Measurements from ENCODE around the gene BOK.

BOK gene

GRCh38 chr2:241617431-241618154 is 59.0 kb downstream of the BOK start:
- Histone ChIP-seq H4K20me1 (ENCODE audit: insufficient read depth, low read length) (no peaks in the 10 kb centered on the region), H3K79me2 (ENCODE audit: low read length) (peaks cover 48% of the 10 kb centered on the region), H3K9me3 (ENCODE audit: insufficient read depth, low read length) (no peaks in the 10 kb centered on the region), H3K9ac (ENCODE audit: low read length) (peak overlapping the region; percentile 21; the same call in 1 of the 2 replicates), H3K4me3 (ENCODE audit: low read length) (peak overlapping the region; percentile 63), H3K36me3 (replicated peaks; ENCODE audit: low read depth, low read length) (peaks cover 3% of the 10 kb centered on the region), H3K4me1 (ENCODE audit: low read length) (peaks cover 15% of the 10 kb centered on the region), H2AFZ (ENCODE audit: low read depth, low read length) (0 out of 2 replicates have a peak overlapping the region, but pooled peaks have one; percentile 29), H3K27me3 (ENCODE audit: low read depth, low read length) (no peaks in the 10 kb centered on the region), H3K27ac (ENCODE audit: low read length) (no peak overlapping the region), H3K4me2 (ENCODE audit: low read length) (peak overlapping the region; percentile 62)
- TF ChIP-seq EZH2phosphoT487 (IDR thresholded peaks at IDR 0.05; ENCODE audit: low read depth) (no peak), CTCF (IDR thresholded peaks at IDR 0.05; ENCODE audit: low read depth, low read length) (no peak)

GRCh38 chr2:241618296-241618805 is 59.8 kb downstream of the BOK start:
- Histone ChIP-seq H3K79me2 (ENCODE audit: low read length) (peaks cover 50% of the 10 kb centered on the region), H4K20me1 (ENCODE audit: insufficient read depth, low read length) (no peaks in the 10 kb centered on the region), H3K4me3 (ENCODE audit: low read length) (peak overlapping the region; percentile 63; the same call in 1 of the 2 replicates), H3K9me3 (ENCODE audit: insufficient read depth, low read length) (no peaks in the 10 kb centered on the region), H3K4me2 (ENCODE audit: low read length) (peak overlapping the region; percentile 62), H3K4me1 (ENCODE audit: low read length) (peaks cover 15% of the 10 kb centered on the region), H3K27ac (ENCODE audit: low read length) (no peak overlapping the region), H3K36me3 (replicated peaks; ENCODE audit: low read depth, low read length) (peaks cover 3% of the 10 kb centered on the region), H3K27me3 (ENCODE audit: low read depth, low read length) (no peaks in the 10 kb centered on the region), H3K9ac (ENCODE audit: low read length) (no peak overlapping the region), H2AFZ (ENCODE audit: low read depth, low read length) (no peak overlapping the region)
- no peak for TF ChIP-seq EZH2phosphoT487 (IDR thresholded peaks at IDR 0.05; ENCODE audit: low read depth)
- TF ChIP-seq CTCF (IDR thresholded peaks at IDR 0.05; ENCODE audit: low read depth, low read length): no peak

- no peaks in the 10 kb centered on the region for H3K9me3 ChIP-seq (ENCODE audit: insufficient read depth, low read length)
- H3K36me3 ChIP-seq (replicated peaks; ENCODE audit: low read depth, low read length): peaks cover 3% of the 10 kb centered on the region
- no peaks in the 10 kb centered on the region for H3K27me3 ChIP-seq (ENCODE audit: low read depth, low read length)
- H3K4me1 ChIP-seq (ENCODE audit: low read length): peaks cover 15% of the 10 kb centered on the region
- no peak overlapping the region for H3K4me2 ChIP-seq (ENCODE audit: low read length)
- H3K27ac ChIP-seq (ENCODE audit: low read length): no peak overlapping the region
- H4K20me1 ChIP-seq (ENCODE audit: insufficient read depth, low read length): no peaks in the 10 kb centered on the region
- TF ChIP-seq CTCF (IDR thresholded peaks at IDR 0.05; ENCODE audit: low read depth, low read length): no peak
- TF ChIP-seq EZH2phosphoT487 (IDR thresholded peaks at IDR 0.05; ENCODE audit: low read depth): no peak
- no peak overlapping the region for H3K4me3 ChIP-seq (ENCODE audit: low read length)
- peaks cover 51% of the 10 kb centered on the region for H3K79me2 ChIP-seq (ENCODE audit: low read length)
- H3K9ac ChIP-seq (ENCODE audit: low read length): no peak overlapping the region
- H2AFZ ChIP-seq (ENCODE audit: low read depth, low read length): no peak overlapping the region
These were observed 60.3 kb downstream of the BOK start for GRCh38 chr2:241618829-241619228.

- Histone ChIP-seq H3K9ac (ENCODE audit: low read length) (no peak overlapping the region), H3K79me2 (ENCODE audit: low read length) (peaks cover 56% of the 10 kb centered on the region), H4K20me1 (ENCODE audit: insufficient read depth, low read length) (no peaks in the 10 kb centered on the region), H3K4me1 (ENCODE audit: low read length) (peaks cover 15% of the 10 kb centered on the region), H3K4me2 (ENCODE audit: low read length) (no peak overlapping the region), H3K27ac (ENCODE audit: low read length) (no peak overlapping the region), H3K4me3 (ENCODE audit: low read length) (no peak overlapping the region), H2AFZ (ENCODE audit: low read depth, low read length) (no peak overlapping the region), H3K36me3 (replicated peaks; ENCODE audit: low read depth, low read length) (peaks cover 3% of the 10 kb centered on the region), H3K9me3 (ENCODE audit: insufficient read depth, low read length) (no peaks in the 10 kb centered on the region), H3K27me3 (ENCODE audit: low read depth, low read length) (no peaks in the 10 kb centered on the region)
- TF ChIP-seq EZH2phosphoT487 (IDR thresholded peaks at IDR 0.05; ENCODE audit: low read depth) (no peak), CTCF (IDR thresholded peaks at IDR 0.05; ENCODE audit: low read depth, low read length) (no peak)
These were observed 61.3 kb downstream of the BOK start for GRCh38 chr2:241619597-241620418.
